ENCODE measurements around the gene ALKBH5.

Gene ALKBH5

DNA sequence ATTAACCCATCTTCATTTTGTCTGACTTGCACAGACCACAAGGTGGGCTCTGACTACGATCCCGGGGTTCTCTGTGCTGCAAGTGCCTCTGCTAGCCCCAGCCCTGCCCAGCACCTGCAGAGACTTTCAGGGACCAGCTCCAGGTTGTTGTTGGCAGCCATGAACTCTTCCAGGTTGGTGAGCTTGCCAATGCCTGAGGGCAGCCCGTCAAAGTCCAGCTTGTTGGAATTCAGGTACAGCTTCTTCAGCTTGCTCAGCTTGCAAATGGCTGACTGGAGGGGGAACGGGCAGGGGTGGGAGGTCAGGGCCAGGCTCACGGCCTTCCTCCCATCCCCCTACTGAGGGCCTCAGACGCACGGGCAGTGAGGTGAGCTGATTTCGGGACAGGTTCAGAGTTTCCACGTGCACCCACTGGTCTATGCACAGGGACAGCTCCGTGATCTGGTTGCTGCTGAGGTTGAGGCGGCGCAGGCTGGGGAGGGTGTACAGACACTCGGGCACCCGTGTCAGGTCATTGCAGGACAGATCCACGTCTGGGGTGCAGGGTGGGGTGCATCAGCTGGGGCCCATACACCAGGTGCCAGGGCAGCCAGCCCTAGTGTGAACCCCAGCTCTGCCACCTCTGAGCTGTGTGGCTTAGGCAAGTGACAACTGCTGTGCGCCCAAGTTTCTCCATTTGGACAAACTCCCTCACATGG lies 69.7 kb downstream of the ALKBH5 start:
- DNase-seq (ENCODE audit: extremely low read depth, insufficient read length) = no peak
- Histone ChIP-seq H3K36me3 (ENCODE audit: control insufficient read depth, insufficient read depth, low read length) (peaks cover 39% of the 10 kb centered on the region), H3K4me3 (replicated peaks; ENCODE audit: low read depth, low read length) (no peak overlapping the region), H3K27me3 (replicated peaks; ENCODE audit: control insufficient read depth, insufficient read depth, low read length) (no peaks in the 10 kb centered on the region)
- TF ChIP-seq, protein P1, sequence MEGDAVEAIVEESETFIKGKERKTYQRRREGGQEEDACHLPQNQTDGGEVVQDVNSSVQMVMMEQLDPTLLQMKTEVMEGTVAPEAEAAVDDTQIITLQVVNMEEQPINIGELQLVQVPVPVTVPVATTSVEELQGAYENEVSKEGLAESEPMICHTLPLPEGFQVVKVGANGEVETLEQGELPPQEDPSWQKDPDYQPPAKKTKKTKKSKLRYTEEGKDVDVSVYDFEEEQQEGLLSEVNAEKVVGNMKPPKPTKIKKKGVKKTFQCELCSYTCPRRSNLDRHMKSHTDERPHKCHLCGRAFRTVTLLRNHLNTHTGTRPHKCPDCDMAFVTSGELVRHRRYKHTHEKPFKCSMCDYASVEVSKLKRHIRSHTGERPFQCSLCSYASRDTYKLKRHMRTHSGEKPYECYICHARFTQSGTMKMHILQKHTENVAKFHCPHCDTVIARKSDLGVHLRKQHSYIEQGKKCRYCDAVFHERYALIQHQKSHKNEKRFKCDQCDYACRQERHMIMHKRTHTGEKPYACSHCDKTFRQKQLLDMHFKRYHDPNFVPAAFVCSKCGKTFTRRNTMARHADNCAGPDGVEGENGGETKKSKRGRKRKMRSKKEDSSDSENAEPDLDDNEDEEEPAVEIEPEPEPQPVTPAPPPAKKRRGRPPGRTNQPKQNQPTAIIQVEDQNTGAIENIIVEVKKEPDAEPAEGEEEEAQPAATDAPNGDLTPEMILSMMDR (IDR thresholded peaks at IDR 0.05; ENCODE audit: insufficient read depth, low read length, poor library complexity, severe bottlenecking) = no peak

DNA sequence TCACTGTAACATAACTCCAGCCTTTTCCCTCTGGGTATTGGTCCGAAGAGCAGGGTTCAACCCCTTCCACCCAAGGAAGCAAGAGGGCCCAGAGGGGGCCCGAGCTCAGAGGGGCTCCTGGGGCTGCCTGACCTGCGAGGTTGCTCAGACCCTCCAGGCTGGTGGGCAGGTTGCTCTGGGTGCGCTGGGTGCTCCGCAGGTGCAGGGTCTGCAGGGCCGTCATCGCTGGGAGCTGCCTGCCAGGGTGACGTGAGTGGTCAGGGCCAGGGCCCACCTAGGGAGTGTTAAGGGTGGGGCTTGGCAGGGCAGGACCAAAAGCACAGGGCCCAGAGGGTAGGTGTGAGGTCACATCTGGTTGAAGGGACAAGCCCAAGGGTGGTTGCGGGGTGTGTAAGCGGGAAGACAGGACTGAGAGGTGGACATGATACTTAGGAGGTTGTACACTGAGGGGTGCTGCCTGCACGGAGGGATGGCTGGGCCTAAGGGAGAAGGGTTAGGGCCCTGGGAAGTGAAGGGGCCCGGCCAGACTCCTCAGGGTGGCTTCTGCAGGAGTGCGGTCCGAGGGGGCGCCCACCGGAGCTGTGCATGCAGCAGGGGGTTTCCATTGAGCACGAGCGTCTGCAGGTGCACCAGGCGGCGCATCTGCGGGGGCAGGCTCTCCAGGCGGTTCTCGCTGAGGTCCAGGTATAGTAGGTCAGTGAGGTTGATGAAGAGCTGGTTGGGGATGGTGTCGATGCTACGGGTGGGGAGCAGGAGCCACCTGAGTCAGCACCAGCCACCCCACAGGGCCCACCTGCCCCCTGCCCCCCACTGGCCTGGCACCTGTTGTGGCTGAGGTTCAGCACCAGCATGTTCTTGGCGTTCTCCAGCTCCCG lies 70.6 kb downstream of the ALKBH5 start:
- Histone ChIP-seq H3K27me3 (replicated peaks; ENCODE audit: control insufficient read depth, insufficient read depth, low read length) (no peaks in the 10 kb centered on the region), H3K4me3 (replicated peaks; ENCODE audit: low read depth, low read length) (no peak overlapping the region), H3K36me3 (ENCODE audit: control insufficient read depth, insufficient read depth, low read length) (peaks cover 33% of the 10 kb centered on the region)
- no peak for DNase-seq (ENCODE audit: extremely low read depth, insufficient read length)
- TF ChIP-seq, protein P1 (IDR thresholded peaks at IDR 0.05; ENCODE audit: insufficient read depth, low read length, poor library complexity, severe bottlenecking) = no peak

DNA sequence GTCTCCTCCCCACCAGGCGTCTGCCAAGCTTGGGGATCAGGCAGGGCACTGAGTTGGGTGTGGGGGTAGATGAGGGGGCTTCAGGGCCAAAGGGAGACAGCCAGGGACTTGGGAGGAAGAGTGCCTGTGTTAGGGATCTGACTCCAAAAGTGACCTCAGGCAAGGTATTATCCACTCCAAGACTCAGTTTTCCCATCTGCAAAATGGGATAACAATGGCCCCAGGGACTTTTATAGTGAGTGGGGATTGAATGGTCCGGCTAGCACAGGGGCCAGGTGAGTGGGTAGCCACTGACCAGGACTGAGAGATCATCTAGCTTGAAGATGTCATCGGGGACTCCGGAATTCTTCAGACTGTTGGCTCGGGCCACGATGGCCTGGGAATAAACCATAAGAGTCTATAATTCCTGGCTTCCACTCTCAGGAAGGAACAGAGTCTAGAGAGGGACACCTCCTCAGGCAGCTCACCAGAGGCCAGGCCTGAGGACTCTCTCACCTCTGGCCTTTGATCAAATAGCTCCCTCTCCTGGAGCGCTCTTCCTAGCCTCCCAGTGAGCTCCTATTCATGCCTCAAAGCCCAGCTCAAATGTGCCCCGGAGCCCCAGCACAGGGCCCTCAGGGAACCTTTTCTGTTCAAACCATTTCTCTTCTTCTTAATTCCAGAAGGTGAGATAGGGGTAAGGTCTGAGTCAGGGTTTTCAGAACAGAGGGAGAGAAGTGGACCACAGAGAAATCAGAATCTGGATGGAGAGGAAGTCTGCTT lies 71.4 kb downstream of the ALKBH5 start:
- Histone ChIP-seq H3K36me3 (ENCODE audit: control insufficient read depth, insufficient read depth, low read length) (peaks cover 33% of the 10 kb centered on the region), H3K4me3 (replicated peaks; ENCODE audit: low read depth, low read length) (no peak overlapping the region), H3K27me3 (replicated peaks; ENCODE audit: control insufficient read depth, insufficient read depth, low read length) (no peaks in the 10 kb centered on the region)
- TF ChIP-seq, protein P1 (IDR thresholded peaks at IDR 0.05; ENCODE audit: insufficient read depth, low read length, poor library complexity, severe bottlenecking) = no peak
- DNase-seq (ENCODE audit: extremely low read depth, insufficient read length) = no peak

DNA sequence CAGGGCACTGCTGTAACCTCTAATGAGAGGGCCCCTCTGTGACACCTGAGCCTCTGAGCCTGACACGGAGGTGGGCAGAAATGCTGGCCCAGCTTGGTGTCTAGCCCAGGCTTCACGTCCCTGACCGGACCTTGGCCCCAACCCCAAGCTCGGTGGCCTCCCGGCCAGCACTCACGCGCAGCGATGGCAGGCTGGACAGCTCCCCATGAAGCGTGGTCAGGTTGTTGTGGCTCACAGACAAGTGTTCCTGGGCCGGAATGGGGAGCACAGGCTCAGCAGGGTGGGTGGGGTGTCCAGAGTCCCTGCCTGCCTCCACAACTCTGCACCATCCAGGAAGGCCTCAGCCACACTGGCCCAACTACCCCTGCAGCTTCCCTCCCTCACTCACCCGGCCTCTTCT lies 72.7 kb downstream of the ALKBH5 start:
- peaks cover 25% of the 10 kb centered on the region for H3K36me3 ChIP-seq (ENCODE audit: control insufficient read depth, insufficient read depth, low read length)
- TF ChIP-seq, protein P1 (IDR thresholded peaks at IDR 0.05; ENCODE audit: insufficient read depth, low read length, poor library complexity, severe bottlenecking) = no peak
- H3K27me3 ChIP-seq (replicated peaks; ENCODE audit: control insufficient read depth, insufficient read depth, low read length) = no peaks in the 10 kb centered on the region
- H3K4me3 ChIP-seq (replicated peaks; ENCODE audit: low read depth, low read length) = no peak overlapping the region
- no peak for DNase-seq (ENCODE audit: extremely low read depth, insufficient read length)

DNA sequence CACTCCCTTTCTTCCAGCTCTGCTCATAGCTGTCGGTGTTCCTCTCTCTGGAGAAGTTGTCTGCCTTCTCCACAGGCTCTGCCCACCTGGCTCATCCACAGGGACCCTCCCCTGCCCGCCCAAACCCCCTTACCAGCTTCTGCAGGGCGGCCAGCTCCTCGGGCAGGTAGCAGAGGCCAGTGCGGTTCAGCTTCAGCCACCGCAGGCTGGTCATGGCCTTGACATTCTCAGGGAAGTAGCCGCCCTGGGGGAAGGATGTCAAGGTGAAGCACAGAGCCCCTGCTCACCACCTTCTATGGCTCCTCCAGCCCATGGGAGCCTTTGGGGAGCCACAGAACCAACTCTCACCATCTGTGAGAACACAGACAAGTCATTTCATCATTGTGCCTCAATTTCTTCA lies 73.1 kb downstream of the ALKBH5 start:
- TF ChIP-seq, protein P1 (IDR thresholded peaks at IDR 0.05; ENCODE audit: insufficient read depth, low read length, poor library complexity, severe bottlenecking) = no peak
- no peak for DNase-seq (ENCODE audit: extremely low read depth, insufficient read length)
- no peak overlapping the region for H3K4me3 ChIP-seq (replicated peaks; ENCODE audit: low read depth, low read length)
- H3K36me3 ChIP-seq (ENCODE audit: control insufficient read depth, insufficient read depth, low read length) = peaks cover 23% of the 10 kb centered on the region
- no peaks in the 10 kb centered on the region for H3K27me3 ChIP-seq (replicated peaks; ENCODE audit: control insufficient read depth, insufficient read depth, low read length)
